Type B pancreatic cell (in vitro differentiated cells): ENCODE results near the gene SLC10A1. TPM values are rescaled to one million over a fixed set of nuclear protein-coding genes. Genes with fewer than 3 reads are reported as not detected.
"Not testable (repeated sequence)": the region's sequence is repeated elsewhere in the genome, so short reads cannot be mapped to it uniquely, and the experiment has no call there.

Experiments
- DNase-seq: peaks from one replicate; pipeline ENCODE4 v3.0.0; 2021; ENCODE audit warnings: mixed read lengths; ENCODE audit not compliant: unreplicated experiment; ENCODE audit errors: extremely low spot score
- H3K27ac Mint-ChIP-seq: 2 replicates; pipeline ENCODE4 v1.8.0; 2021; ENCODE audit warnings: mild to moderate bottlenecking, mixed read lengths
- H3K27me3 Mint-ChIP-seq: 2 replicates; pipeline ENCODE4 v1.8.0; 2021; ENCODE audit warnings: mixed read lengths
- H3K36me3 Mint-ChIP-seq: 2 replicates; pipeline ENCODE4 v1.8.0; 2021; ENCODE audit warnings: mixed read lengths
- H3K4me1 Mint-ChIP-seq: one replicate; pipeline ENCODE4 v1.8.0; 2021; ENCODE audit warnings: mixed read lengths; ENCODE audit not compliant: unreplicated experiment
- H3K4me3 Mint-ChIP-seq: 2 replicates; pipeline ENCODE4 v1.8.0; 2021; ENCODE audit warnings: mild to moderate bottlenecking, mixed read lengths
- H3K9me3 Mint-ChIP-seq: 2 replicates; pipeline ENCODE4 v1.8.0; 2021; ENCODE audit warnings: mixed read lengths
- CTCF ChIP-seq: fragments of 200-600 bp; sonication (generic); conservative IDR thresholded peaks from 2 replicates; pipeline ENCODE4 v1.5.0; 2021; ENCODE audit warnings: antibody characterized with exemption, mild to moderate bottlenecking
- total RNA-seq: library from RNA; stranded (reverse); gene quantifications from 2 replicates; pipeline ENCODE4 v1.2.1, GENCODE V29; 2021; ENCODE audit warnings: low replicate concordance

The SLC10A1 gene
- total RNA-seq, 1 donor from 2014 or later = not detected

- H3K4me1 Mint-ChIP-seq = peaks cover 15% of the 10 kb centered on the region
- no peaks in the 10 kb centered on the region for H3K36me3 Mint-ChIP-seq
- TF ChIP-seq CTCF = no peak
- DNase-seq = no peak
- H3K9me3 Mint-ChIP-seq = no peaks in the 10 kb centered on the region
- no peak overlapping the region for H3K4me3 Mint-ChIP-seq
- no peaks in the 10 kb centered on the region for H3K27me3 Mint-ChIP-seq
- no peak overlapping the region for H3K27ac Mint-ChIP-seq
These were observed 46.5 kb downstream of the SLC10A1 start for GRCh38 chr14:69750495-69750894.

GRCh38 chr14:69749956-69750355 is 47.1 kb downstream of the SLC10A1 start:
- Mint-ChIP-seq H3K36me3 (no peaks in the 10 kb centered on the region), H3K4me1 (peaks cover 12% of the 10 kb centered on the region), H3K9me3 (no peaks in the 10 kb centered on the region), H3K27me3 (no peaks in the 10 kb centered on the region), H3K4me3 (peak overlapping the region; percentile 2), H3K27ac (peak overlapping the region; percentile 7)
- DNase-seq = no peak
- TF ChIP-seq CTCF = no peak

- H3K36me3 Mint-ChIP-seq = no peaks in the 10 kb centered on the region
- TF ChIP-seq CTCF = no peak
- peak overlapping the region; percentile 97 for H3K27ac Mint-ChIP-seq
- H3K9me3 Mint-ChIP-seq = no peaks in the 10 kb centered on the region
- H3K4me1 Mint-ChIP-seq = peaks cover 4% of the 10 kb centered on the region
- no peak for DNase-seq
- H3K4me3 Mint-ChIP-seq = no peak overlapping the region
- H3K27me3 Mint-ChIP-seq = no peaks in the 10 kb centered on the region
These were observed 56.0 kb downstream of the SLC10A1 start for GRCh38 chr14:69741055-69741454.

DNA sequence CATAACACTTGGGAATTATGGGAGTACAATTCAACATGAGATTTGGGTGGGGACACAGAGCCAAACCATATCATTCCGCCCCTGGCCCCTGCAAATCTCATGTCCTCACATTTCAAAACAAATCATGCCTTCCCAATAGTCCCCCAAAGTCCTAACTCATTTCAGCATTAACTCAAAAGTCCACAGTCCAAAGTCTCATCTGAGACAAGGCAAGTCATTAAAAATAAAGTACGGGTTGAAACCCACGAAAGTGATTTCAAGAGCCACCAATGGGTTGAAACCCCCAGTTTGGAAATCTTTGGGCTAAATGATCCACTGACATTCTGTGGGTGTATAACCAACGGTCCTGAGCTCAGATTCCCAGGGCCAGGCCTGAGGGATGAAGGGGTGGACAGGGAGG is 60.6 kb downstream of the SLC10A1 start:
- DNase-seq, H3K9me3 Mint-ChIP-seq, H3K4me3 Mint-ChIP-seq, H3K27ac Mint-ChIP-seq, H3K4me1 Mint-ChIP-seq, H3K36me3 Mint-ChIP-seq, H3K27me3 Mint-ChIP-seq: not testable (repeated sequence)

- not testable (repeated sequence) for H3K4me3 Mint-ChIP-seq, DNase-seq, H3K4me1 Mint-ChIP-seq, H3K27me3 Mint-ChIP-seq, H3K36me3 Mint-ChIP-seq, H3K27ac Mint-ChIP-seq, H3K9me3 Mint-ChIP-seq
These were observed 65.0 kb downstream of the SLC10A1 start for GRCh38 chr14:69731919-69732598.

GRCh38 chr14:69727860-69728259 is 69.2 kb downstream of the SLC10A1 start:
- H3K4me1 Mint-ChIP-seq = peaks cover 7% of the 10 kb centered on the region

More at GRCh38 chr14:69727860-69728259, 69.2 kb downstream of the SLC10A1 start:
- no peaks in the 10 kb centered on the region for H3K9me3 Mint-ChIP-seq
- no peaks in the 10 kb centered on the region for H3K36me3 Mint-ChIP-seq
- H3K27me3 Mint-ChIP-seq = peaks cover 7% of the 10 kb centered on the region
- TF ChIP-seq CTCF = no peak
- H3K27ac Mint-ChIP-seq = no peak overlapping the region
- no peak overlapping the region for H3K4me3 Mint-ChIP-seq
- no peak for DNase-seq
